NCI-H146 treated with DMSO at 0.1 percent for 48 hours (cell line): ENCODE data around the gene SPRR3.

Experiments
- DNase-seq: peaks from one replicate; lab custom pipeline; 2025; ENCODE audit not compliant: unreplicated experiment; lab: John Stamatoyannopoulos, UW

SPRR3 gene

GRCh38 chr1:153001382-153001781 is at the start of gene SPRR3:
Gene SPRR3, plus strand, starts transcription at chr1:153001749. Its CDS starts 1,272 bp downstream, at chr1:153003021.
- DNase-seq: no peak

- no peak for DNase-seq
Observed at GRCh38 chr1:152953761-152954160, 47.8 kb upstream of the SPRR3 start.

GRCh38 chr1:152954436-152954835 is 47.1 kb upstream of the SPRR3 start:
- no peak for DNase-seq

GRCh38 chr1:152957561-152957960 is 44.0 kb upstream of the SPRR3 start:
- DNase-seq: no peak

- no peak for DNase-seq
Observed at GRCh38 chr1:152959273-152959672, 42.3 kb upstream of the SPRR3 start.

- no peak for DNase-seq
Observed at GRCh38 chr1:152959801-152960451, 41.6 kb upstream of the SPRR3 start.

- DNase-seq: no peak
Observed at GRCh38 chr1:152960452-152961044, 41.0 kb upstream of the SPRR3 start.

- no peak for DNase-seq
Observed at GRCh38 chr1:152961226-152961891, 40.2 kb upstream of the SPRR3 start.

- no peak for DNase-seq
Observed at GRCh38 chr1:152962876-152963415, 38.6 kb upstream of the SPRR3 start.

- no peak for DNase-seq
Observed at GRCh38 chr1:152964536-152964935, 37.0 kb upstream of the SPRR3 start.

GRCh38 chr1:152965853-152966252 is 35.7 kb upstream of the SPRR3 start:
- no peak for DNase-seq

- DNase-seq: no peak
Observed at GRCh38 chr1:152967201-152967600, 34.3 kb upstream of the SPRR3 start.

GRCh38 chr1:152968248-152968647 is 33.3 kb upstream of the SPRR3 start:
- DNase-seq: no peak

- no peak for DNase-seq
Observed at GRCh38 chr1:152969036-152969435, 32.5 kb upstream of the SPRR3 start.

GRCh38 chr1:152970495-152970894 is 31.1 kb upstream of the SPRR3 start, which contains the start of gene SPRR4:
Gene SPRR4, plus strand, starts transcription at chr1:152970648. Its CDS starts 1,243 bp downstream, at chr1:152971891.
- no peak for DNase-seq

- DNase-seq: no peak
Observed at GRCh38 chr1:152972196-152972886, 29.2 kb upstream of the SPRR3 start.

GRCh38 chr1:152976688-152977087 is 24.9 kb upstream of the SPRR3 start:
- no peak for DNase-seq

GRCh38 chr1:152977614-152978013 is 23.9 kb upstream of the SPRR3 start:
- no peak for DNase-seq

- no peak for DNase-seq
Observed at GRCh38 chr1:152980676-152981075, 20.9 kb upstream of the SPRR3 start.

- no peak for DNase-seq
Observed at GRCh38 chr1:152981146-152981871, 20.2 kb upstream of the SPRR3 start.

- DNase-seq: no peak
Observed at GRCh38 chr1:152982076-152982475, 19.5 kb upstream of the SPRR3 start.
